ENCODE results near the gene VTCN1. TPM values are rescaled to one million over a fixed set of nuclear protein-coding genes. Genes with fewer than 3 reads are reported as not detected.
"Not testable (repeated sequence)": the region's sequence is repeated elsewhere in the genome, so short reads cannot be mapped to it uniquely, and the experiment has no call there.

VTCN1 gene
- total RNA-seq, 1 donor from 2014 or later: 1.0 TPM

DNA sequence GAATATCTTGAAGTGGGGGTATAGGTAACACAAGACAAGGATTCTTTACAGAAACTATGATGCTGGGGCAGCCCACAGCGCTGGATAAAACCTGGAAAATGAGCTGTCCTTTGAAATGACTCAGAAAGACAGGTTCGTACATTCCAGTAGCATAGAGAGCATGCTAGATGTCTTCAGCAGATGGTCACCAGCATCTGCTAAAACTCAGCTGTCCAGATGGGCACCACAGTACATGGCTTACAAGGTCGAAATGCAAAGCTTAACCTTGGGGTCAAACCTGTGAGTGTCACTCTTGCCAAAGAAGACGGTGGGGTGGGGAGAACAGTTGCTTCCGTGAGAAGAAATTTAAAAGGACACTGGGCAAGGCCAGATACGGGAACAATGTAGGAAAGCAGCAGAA lies 47.9 kb downstream of the VTCN1 start:
- ATAC-seq: no peak

DNA sequence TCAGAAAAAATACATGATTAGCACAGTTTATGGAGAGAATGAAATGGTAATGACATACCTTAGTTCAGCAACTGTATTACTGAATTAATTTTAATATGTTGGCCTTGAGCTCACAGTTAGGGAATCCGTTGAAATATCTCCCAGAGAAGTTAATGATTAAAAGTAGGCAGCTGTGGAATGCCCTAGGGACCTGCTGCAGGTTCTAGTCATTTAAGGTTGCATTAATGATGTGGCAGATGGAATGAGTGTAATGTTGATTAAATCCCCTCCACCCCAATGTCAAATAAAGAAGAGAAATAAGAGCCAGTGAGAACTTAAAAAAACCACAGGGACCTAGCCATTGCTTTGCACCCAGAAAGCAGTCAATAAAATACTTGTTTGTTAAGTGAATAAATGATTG lies 48.8 kb downstream of the VTCN1 start:
- ATAC-seq: no peak

DNA sequence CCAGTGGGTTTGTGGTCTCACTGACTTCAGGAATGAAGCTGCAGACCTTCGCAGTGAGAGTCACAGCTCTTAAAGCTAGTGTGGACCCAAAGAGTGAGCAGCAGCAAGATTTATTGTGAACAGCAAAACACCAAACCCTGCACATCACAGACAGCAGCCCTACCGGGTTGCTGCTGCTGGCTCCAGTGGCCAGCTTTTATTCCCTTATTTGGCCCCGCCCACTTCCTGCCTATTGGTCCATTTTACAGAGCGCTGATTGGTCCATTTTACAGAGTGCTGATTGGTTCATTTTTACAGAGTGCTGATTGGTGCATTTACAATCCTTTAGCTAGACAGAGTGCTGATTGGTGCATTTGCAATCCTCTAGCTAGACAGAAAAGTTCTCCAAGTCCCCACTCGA lies 59.4 kb downstream of the VTCN1 start:
- ATAC-seq: not testable (repeated sequence)

DNA sequence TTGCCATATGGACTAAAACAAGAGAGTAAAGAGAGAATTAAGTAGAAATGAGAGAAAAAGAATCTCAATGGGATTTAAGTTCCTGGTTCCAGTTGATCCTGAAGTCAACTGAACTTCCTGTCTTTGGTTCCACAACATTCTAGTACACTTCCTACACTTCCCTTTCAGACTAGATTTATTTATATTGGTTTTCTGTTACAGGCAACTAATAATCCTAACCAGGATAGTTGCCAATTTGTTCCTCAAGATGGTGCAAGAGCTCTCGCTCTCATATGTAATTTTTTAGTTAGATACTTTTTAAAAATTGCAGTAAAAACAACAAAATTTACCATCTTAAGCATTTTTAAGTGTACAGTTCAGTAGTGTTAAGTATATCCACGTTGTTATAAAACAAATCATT lies 60.4 kb downstream of the VTCN1 start:
- ATAC-seq: no peak

DNA sequence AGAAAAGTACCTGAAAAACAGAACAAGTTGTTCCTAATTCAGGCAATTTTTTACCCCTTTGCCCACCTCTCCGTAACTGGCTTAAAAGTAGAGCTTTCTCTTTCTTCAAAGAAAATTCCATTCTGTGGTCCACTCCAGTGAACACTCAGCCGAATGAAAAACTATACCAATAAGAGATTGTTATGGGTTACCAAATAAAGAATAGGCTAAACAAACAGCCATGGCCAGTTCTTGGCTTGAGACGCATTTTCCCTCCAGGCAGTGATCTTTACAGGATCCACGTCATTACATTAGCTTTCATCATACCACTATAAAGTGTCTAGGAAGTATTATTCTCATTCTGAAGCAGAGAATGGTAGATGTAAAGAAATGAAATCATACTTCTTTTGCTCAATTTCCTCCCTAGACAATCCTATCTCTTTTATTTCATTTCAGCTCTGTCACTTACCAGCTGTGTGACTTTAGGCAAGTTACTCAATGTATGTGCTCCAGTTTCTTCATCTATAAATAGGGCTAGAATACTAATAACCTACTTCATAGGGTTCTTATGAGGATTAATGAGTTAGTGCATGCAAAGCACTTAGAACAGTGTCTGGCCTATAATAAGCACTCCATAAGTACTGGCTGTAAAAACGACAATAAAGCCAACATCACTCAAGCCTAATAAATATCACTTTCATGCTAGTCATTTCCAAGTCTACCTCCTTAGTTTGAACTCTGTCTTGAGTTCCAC lies 62.7 kb downstream of the VTCN1 start:
- ATAC-seq: no peak

DNA sequence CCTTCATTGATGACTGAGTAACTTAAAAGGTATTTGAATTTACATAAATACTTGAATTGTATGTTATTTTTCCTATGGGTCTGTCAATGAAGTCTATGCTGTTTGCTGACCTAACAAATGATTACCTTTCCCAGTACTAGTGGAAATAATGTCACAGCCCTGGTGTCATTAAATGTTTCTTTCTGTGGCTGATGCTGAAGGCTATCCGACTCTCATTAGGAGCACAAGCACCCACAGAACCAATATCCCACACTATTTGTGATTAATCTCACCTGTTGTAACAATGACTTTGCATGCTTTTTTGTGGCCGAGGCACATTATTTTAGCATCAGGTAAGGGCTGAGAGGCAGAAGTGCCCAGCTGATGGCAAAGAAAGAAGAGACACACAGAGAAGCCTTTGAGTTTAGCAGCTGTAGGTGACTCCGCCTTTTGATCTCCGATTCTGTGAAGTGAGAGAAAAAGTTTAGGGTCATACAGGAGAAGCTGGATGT lies 63.3 kb downstream of the VTCN1 start:
- ATAC-seq: no peak

DNA sequence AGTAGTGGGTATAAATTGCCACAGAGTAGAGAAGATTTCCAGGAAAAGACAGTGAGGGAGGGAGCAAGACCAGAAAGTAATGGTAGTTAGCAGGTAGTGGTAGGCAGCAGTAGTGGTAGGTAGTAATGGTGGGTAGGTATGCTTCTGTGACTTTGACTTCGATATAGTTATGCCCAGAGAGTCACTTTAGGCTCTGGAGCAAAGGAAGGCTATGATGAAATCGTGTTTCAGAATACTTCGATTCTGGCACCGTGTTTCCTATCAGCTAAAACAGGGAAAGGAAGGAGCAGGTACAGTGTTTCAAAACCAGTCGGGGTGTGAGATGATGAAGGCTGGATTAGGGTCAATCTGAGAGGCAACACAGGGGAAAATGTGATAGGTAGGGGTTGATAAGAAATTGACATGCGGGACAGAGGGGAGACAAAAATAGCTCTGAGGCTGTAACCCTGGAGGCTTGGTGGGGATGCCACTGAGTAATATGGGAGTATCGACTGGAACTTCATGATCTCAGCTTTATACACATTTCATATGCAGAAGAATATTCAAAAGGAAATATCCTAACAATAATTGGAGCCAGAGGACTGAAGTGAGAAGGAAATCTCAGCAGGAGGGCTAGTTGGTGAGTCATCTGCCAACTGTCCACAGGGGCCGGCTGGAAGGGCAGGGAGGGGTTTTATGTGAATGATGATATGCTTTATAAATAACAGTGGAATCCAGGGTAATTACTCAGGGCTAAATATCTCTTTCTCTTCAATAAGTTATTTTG lies 64.0 kb downstream of the VTCN1 start:
- no peak for ATAC-seq

DNA sequence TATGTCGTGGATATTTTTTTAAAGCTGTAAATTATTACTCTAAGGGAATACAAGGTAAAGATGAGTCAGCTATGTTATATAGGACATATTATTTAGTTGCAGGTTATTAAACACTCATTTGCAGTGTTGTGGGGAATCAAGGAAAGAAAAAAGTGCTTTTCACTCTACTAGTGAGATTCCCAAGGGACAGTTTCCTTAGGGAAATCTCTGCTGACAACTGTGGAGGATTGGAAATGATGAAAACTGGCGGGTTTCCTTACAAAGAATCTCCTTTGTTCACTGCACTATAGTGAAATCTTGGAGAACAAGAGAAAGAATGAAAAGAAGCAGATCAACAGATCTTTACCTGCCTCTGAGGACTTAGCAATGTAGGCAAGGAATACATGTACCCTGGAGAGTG lies 64.7 kb downstream of the VTCN1 start:
- ATAC-seq: no peak

DNA sequence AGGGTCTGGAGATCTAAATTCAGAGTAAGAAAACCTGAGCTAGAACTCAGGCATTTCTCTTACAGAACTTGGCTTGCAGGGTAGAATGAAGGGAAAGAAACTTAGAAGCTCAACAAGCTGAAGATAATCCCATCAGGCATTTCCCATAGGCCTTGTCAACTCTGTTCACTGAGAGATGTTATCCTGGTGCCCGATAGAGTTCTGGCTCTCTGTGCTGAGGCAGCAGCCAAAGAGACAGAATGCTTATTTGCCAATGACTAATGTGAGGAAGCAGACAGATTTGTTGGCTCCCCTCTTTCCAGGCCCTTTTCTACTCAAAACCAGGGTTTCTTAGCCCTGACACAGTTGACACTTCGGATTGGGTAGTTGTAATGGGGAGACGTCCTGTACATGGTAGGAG lies 66.9 kb downstream of the VTCN1 start:
- no peak for ATAC-seq

DNA sequence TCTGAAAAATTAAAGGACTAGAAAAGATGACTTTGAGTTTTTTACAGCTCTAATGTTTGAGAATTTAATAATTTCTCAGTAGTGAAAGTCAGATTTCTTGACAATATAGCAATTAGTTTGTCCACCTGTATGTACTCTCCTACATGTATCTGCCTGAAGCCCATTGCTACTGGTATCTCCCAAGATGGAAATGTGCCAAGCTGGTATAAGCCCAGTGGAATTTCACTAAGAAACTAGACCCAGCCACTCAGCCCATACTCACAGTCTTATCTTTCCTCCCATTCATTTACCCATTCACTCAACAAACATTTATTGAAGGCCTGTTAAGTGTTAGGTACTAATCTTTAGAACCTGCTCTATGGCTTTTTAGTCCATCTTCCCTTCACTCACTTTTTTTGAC lies 67.6 kb downstream of the VTCN1 start:
- ATAC-seq: no peak

DNA sequence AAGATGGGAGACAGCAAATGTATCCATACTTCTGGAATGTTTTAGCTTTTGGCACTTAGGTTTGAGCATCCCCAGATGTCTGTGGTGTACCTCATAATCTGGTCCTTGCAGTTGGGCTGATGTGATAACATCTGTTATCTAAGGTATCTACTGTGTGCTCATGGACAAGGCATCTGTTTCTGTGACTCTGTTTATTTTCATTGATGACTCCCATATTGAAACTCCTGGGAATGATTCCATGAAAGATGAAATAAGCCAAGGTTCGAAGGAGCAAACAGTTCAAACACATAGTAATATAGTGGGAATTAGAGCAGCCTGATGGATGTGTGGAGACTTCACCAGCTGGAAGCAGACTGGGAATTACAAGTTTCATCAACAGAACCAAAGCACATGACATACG lies 68.5 kb downstream of the VTCN1 start:
- ATAC-seq: no peak

DNA sequence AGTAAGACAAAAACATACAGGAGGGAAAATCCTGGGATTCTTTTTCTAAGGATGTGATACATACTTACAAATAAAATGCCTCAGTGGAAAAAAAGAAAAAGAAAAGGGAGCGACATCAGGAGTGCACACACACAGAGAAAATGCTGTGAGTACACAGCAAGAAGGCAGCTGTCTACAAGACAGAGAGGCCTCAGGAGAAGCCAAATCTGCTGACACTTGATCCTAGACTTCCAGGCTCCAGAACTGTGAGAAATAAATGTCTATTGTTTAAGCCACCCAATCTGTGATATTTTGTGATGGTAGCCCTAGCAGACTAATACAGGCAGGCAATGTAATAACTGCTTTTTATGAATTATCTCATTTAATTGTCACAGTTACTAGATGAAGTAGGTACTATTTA lies 72.2 kb downstream of the VTCN1 start:
- ATAC-seq: no peak

DNA sequence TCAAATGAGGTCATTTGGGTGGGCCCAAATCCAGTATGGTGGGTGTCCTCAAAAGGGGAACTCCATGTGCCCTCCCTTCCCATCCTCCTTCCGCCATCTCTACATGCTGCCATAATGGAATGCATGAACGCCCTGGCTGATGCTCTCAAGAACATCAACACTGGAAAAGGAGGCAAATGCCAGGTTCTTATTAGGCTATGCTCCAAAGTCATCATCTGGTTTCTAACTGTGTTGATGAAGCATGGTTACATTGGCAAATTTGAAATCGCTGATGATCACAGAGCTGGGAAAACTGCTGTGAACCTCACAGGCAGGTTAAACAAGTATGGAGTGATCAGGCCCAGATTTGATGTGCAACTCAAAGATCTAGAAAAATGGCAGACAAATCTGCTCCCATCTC lies 72.6 kb downstream of the VTCN1 start:
- no peak for ATAC-seq

DNA sequence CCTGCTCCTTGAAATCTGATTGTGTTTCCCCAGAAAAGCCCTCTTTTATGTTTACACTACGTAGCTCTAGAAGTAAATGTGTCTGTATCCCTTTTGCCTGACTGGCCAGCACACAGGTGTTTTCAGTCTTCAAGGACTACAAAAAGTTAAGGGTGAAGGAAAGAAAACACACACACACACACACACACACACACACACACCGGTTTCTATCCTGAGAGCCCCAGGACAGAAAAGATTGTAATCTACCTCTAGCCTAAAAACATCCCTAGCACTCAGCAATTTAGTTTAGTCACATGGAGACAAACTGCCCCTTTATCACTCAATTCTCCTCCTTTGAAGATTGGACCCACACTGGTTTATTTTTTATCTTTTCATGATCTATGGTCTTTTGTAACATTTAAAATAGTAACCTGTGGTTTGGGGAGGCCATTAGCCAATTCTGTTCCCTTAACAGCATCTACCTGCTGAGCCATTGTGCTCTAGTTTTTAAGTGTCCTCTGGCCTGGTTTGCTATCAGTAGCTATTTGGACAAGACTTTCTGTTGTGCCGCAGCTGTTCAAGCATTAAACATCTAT lies 73.4 kb downstream of the VTCN1 start:
- ATAC-seq: no peak

DNA sequence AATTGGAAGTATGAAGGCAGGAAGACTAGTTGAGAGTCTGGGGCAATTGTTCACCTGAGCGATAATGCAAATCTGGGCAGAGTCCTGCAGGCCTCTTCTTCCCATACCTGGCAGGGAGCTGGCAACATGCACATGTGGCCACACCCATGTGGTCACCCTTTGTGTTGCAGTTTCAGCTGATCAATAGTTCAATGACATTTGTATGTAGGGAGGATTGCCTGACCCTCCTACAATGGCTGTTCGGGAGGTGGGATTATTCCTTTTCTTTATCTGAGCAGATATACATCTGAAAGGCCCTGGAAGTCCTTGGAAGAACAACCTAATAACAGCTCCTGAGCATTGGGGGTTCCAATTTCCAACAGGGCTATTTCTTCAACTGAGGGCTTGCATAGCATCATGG lies 74.0 kb downstream of the VTCN1 start:
- no peak for ATAC-seq

DNA sequence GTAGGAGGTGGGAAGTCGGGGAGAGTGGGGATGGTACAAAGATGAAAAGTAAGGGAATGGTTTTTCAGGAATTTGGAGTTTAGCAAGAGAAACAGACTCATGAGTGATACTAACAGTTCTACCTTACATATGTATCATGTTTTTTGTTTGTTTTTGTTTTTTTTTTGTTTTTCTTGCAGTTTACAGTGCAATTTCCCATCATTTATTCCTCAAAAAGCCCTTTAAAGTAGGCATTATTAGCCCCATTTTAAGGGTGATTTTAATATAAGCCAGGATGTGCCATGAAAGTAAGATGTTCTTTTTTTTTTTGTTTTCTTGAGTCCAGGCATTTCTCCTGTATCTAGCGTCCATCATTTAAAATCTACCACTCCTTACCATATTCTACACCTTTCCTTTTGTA lies 75.4 kb downstream of the VTCN1 start:
- ATAC-seq: no peak

DNA sequence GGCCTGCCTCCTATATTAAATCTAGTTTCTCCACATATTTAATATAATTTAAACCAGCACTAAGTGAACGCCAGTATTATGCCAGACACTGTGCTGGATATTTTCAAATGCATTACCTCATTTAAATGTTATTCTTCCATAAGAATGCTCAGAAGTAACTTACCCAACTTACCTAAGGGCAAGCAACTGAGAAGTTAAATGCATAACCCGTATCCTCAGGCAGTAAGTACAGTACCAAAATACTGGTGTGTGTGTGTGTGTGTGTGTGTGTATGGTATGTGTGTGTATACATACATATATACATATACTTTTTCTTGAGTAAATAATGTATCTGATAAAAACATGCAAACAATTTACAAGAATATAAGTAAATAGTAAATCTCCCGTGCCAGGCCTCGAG lies 80.2 kb downstream of the VTCN1 start:
- no peak for ATAC-seq

DNA sequence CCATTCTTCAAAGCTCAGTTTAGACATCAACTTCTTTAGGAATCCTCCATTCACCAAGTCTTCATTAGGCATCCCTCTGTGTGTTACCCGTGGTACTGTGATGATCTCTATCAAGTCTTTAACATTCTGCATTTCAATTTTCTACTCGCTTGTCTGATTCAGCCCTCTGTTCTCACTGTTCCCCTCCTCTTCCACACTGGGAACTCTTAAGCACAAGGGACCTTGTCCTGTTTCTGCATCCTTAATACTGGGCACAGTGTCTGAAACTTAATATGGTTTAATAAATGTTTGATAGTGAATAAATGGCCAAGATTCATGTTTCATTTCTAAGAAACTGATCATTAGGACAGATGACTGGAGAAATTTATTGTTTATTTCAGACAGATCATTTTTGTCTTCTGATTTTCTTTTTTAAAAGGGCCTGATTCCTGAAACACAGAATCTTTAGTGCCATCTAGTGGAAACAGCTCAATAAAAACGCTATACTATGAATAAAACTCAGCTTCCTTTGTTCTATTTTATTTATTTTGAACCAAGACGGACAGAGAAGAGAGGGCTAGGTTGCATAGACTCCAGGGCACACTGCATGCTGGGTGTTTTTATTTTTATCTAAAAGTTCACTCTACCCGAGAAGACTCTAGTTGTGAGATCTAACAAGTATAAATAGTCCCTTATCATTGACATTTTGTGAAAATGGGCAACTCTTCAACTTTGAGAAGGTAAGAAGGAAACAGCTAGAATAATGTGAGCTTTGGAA lies 82.2 kb downstream of the VTCN1 start:
- no peak for ATAC-seq

DNA sequence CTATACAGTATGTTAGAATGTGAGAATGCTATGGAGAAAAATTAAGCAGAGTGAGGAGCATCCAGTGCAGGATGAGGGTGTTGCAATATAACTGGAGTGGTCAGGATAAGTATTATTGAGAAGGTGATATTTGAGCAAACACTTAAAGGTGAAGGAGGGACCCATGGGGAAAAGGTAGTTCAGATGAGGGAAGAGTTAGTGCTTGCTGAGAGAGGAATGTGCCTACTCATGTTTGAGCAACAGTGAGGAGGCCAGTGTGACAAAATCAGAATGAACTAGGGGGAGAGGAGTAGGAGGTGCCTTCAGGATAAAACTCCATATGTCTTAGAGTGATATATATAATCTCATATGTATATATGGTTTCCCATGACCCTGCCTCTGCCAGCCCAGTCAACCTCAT lies 82.9 kb downstream of the VTCN1 start:
- ATAC-seq: no peak

DNA sequence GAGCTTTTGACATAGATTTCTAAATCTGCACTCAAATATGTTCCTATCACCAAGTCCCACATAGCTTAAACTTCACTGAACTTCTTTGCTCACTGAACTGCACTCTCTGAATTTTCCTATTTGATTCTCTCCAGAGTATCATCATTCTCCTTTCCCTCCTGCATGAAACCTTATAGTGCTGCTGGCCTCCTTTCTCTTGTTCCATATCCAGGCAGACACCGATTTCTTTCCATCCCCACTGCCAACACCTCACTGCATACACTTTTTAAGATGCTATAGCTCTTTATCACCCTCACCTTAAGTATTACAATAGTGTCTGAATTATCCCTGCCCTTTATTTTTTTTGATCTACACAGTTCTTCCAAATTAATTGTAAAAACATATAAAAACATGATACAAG lies 86.1 kb downstream of the VTCN1 start:
- no peak for ATAC-seq

DNA sequence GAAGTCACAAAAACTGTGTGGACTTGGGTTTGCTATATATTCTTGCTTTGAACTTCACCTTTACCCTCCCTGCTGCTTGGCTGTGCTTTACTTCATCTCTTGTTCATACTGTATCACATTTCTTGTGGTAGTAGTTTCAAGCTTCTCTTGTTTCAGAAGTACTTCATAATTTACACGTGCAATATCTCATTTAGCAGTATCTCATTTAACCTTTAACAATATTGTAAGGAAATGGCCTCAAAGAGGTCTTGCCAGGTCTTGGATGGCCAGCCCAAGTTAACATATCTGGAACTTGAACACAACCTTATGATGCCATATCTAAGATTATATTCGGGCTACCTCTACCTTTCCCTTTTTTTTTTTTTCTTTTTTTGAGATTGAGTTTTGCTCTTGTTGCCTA lies 87.5 kb downstream of the VTCN1 start:
- ATAC-seq: no peak

DNA sequence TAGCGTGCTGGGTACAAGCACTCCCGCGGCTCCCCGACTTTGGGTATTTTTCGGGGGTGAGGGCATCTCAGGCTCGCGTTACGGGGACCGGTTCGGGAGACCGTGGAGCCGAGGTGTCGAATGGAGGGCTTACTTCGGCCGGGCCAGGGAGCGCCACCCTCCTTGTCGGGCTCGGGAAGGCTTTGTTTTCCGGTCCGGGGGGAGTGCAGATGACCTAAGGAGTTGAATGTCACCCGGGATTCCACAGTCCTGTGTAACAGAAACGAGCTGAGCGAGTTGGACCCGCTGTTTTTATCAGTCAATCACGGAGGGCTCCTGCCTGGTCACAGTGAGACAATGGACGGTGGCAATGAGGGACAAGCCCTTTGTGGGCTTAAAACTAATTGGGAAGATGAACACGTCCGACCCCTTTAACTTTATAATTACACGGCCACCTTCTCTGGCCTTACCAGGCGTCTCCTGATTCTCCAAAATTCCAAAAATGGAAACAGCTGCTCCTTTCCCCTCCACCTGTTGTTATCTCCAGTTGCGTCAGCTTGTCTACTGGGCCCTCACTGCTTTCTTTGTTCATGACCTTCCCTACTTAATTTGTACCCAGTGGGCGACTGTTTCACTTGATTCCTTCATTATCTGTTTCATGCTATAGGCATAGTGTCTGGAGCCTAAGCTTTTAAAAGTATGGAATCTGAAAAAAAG lies 88.2 kb downstream of the VTCN1 start:
- ATAC-seq: no peak

Measured in esophagus mucosa (tissue), 1 donor.